SK-N-MC (cell line): ENCODE data around the gene SLC4A2.

Source experiments
- EZH2 ChIP-seq: fragments of 200-600 bp; sonication (generic); IDR thresholded peaks from one replicate; pipeline ENCODE4 v1.6.1; 2017; ENCODE audit warnings: antibody characterized with exemption
- POLR2AphosphoS5 ChIP-seq: IDR thresholded peaks from 2 replicates; pipeline ENCODE4 v1.6.1; 2012; ENCODE audit warnings: mild to moderate bottlenecking, low read depth, low read length, borderline replicate concordance

GRCh38 chr7:151078233-151079040 lies 19.0 kb downstream of the SLC4A2 start:
- peak; percentile 41; the same call in 1 of the 2 replicates for TF ChIP-seq POLR2AphosphoS5
- TF ChIP-seq EZH2, result no peak
